ENCODE measurements around the gene LARP4B. TPM values are rescaled to one million over a fixed set of nuclear protein-coding genes. Genes with fewer than 3 reads are reported as not detected.

The LARP4B gene
- total RNA-seq, 2 experiments from 2014 or later, result 33.1 to 40.2 TPM

DNA sequence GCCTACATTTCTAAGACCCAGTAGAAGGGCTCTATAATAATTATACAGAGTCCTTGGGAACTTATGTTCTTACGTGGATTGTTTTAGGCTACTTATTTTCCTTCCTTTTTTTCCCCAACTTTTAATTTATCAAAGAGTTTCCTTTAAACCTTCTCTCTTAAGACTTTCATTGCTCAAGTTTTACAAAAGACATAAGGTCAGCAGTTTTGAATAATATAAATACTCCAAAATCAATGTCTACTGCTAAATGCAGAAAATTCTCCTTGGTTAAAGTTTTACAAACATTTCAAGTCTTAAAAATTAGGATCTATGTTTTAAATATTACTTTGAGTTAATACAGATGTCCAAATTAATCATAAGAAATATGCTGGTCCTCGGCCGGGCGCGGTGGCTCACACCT is 97.0 kb downstream of the LARP4B start:
- Histone ChIP-seq H3K9me3 (ENCODE audit: control insufficient read depth in 1 of 2, insufficient read depth in 1 of 2, low read length in 2 of 2) (no peaks in the 10 kb centered on the region), H3K27me3 (ENCODE audit: control insufficient read depth in 1 of 2, insufficient read depth in 2 of 2, low read length in 2 of 2) (no peaks in the 10 kb centered on the region), H3K4me1 (ENCODE audit: insufficient read depth, low read length) (no peaks in the 10 kb centered on the region), H3K4me3 (ENCODE audit: low read length) (no peak overlapping the region), H3K36me3 (ENCODE audit: insufficient read depth, low read length) (peaks cover 69% of the 10 kb centered on the region), H3K27ac (ENCODE audit: low read depth in 1 of 2, low read length in 2 of 2) (no peak overlapping the region)
- Mint-ChIP-seq H3K4me1 (ENCODE audit: low read depth) (peaks cover 39% of the 10 kb centered on the region), H3K36me3 (ENCODE audit: low read depth) (peaks cover 96% of the 10 kb centered on the region), H3K4me3 (no peak overlapping the region), H3K27me3 (no peaks in the 10 kb centered on the region), H3K27ac (no peak overlapping the region), H3K9me3 (no peaks in the 10 kb centered on the region)
- ChIA-PET POLR2A (no interaction called here), CTCF (no interaction called here)
- intact Hi-C loops (cut with DNase I, micrococcal nuclease), result no loop called here
- DNase-seq (no peak), ATAC-seq (ENCODE audit: poor library complexity) (no peak)
- TF ChIP-seq, protein P1, sequence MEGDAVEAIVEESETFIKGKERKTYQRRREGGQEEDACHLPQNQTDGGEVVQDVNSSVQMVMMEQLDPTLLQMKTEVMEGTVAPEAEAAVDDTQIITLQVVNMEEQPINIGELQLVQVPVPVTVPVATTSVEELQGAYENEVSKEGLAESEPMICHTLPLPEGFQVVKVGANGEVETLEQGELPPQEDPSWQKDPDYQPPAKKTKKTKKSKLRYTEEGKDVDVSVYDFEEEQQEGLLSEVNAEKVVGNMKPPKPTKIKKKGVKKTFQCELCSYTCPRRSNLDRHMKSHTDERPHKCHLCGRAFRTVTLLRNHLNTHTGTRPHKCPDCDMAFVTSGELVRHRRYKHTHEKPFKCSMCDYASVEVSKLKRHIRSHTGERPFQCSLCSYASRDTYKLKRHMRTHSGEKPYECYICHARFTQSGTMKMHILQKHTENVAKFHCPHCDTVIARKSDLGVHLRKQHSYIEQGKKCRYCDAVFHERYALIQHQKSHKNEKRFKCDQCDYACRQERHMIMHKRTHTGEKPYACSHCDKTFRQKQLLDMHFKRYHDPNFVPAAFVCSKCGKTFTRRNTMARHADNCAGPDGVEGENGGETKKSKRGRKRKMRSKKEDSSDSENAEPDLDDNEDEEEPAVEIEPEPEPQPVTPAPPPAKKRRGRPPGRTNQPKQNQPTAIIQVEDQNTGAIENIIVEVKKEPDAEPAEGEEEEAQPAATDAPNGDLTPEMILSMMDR (IDR thresholded peaks at IDR 0.05), result no peak

DNA sequence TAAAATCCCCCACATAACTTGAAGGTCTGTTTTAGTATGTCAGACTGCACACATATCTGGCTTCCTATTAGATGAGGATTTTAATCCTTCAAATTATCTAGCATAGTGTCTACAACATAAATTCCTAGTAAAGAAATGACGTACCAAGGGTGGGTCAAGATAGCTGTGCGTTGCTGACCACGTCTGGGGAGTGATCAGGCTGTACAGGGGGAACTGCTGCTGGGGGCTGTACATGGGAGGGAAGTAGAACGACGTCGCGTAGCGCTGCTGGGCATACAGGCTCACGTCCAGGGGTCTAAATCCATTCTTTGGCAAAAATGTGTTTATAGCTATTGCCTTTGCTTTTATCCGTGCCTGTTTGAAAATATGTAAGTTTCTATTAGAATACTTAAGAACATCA is 102.3 kb downstream of the LARP4B start:
- no peak overlapping the region for H3K27ac Mint-ChIP-seq
- no peaks in the 10 kb centered on the region for H3K9me3 Mint-ChIP-seq
- peaks cover 98% of the 10 kb centered on the region for H3K36me3 Mint-ChIP-seq (ENCODE audit: low read depth)
- DNase-seq, result no peak
- ChIA-PET POLR2A (no interaction called here), CTCF (no interaction called here)
- no peaks in the 10 kb centered on the region for H3K27me3 Mint-ChIP-seq
- H3K4me3 Mint-ChIP-seq, result no peak overlapping the region
- H3K4me1 Mint-ChIP-seq (ENCODE audit: low read depth), result peaks cover 8% of the 10 kb centered on the region
- Histone ChIP-seq H3K4me1 (ENCODE audit: insufficient read depth, low read length) (no peaks in the 10 kb centered on the region), H3K27ac (ENCODE audit: low read depth in 1 of 2, low read length in 2 of 2) (no peak overlapping the region), H3K36me3 (ENCODE audit: insufficient read depth, low read length) (peaks cover 79% of the 10 kb centered on the region), H3K27me3 (ENCODE audit: control insufficient read depth in 1 of 2, insufficient read depth in 2 of 2, low read length in 2 of 2) (no peaks in the 10 kb centered on the region), H3K4me3 (ENCODE audit: low read length) (no peak overlapping the region), H3K9me3 (ENCODE audit: control insufficient read depth in 1 of 2, insufficient read depth in 1 of 2, low read length in 2 of 2) (no peaks in the 10 kb centered on the region)
- no peak for ATAC-seq (ENCODE audit: poor library complexity)
- TF ChIP-seq, protein P1 (IDR thresholded peaks at IDR 0.05), result no peak
- intact Hi-C loops (cut with DNase I, micrococcal nuclease), result loop anchor here in 1 of 2 experiments (10.0 kb wide), 2 partner anchors 246 to 314 kb away; no protein-coding TSS in a partner anchor

GRCh38 chr10:828191-828590 is 103.3 kb downstream of the LARP4B start:
- Mint-ChIP-seq H3K27ac (no peak overlapping the region), H3K9me3 (no peaks in the 10 kb centered on the region), H3K27me3 (no peaks in the 10 kb centered on the region), H3K4me3 (no peak overlapping the region), H3K4me1 (ENCODE audit: low read depth) (peaks cover 14% of the 10 kb centered on the region), H3K36me3 (ENCODE audit: low read depth) (peaks cover 98% of the 10 kb centered on the region)
- intact Hi-C loops (cut with DNase I, micrococcal nuclease), result loop anchor here in 1 of 2 experiments (10.0 kb wide), 2 partner anchors 247 to 313 kb away; no protein-coding TSS in a partner anchor
- no peak for ATAC-seq (ENCODE audit: poor library complexity)
- CTCF ChIA-PET, result no interaction called here
- Histone ChIP-seq H3K27me3 (ENCODE audit: control insufficient read depth in 1 of 2, insufficient read depth in 2 of 2, low read length in 2 of 2) (no peaks in the 10 kb centered on the region), H3K4me1 (ENCODE audit: insufficient read depth, low read length) (peaks cover 6% of the 10 kb centered on the region), H3K27ac (ENCODE audit: low read depth in 1 of 2, low read length in 2 of 2) (no peak overlapping the region), H3K9me3 (ENCODE audit: control insufficient read depth in 1 of 2, insufficient read depth in 1 of 2, low read length in 2 of 2) (no peaks in the 10 kb centered on the region), H3K4me3 (ENCODE audit: low read length) (no peak overlapping the region), H3K36me3 (ENCODE audit: insufficient read depth, low read length) (peaks cover 83% of the 10 kb centered on the region)
- POLR2A ChIA-PET, result no interaction called here
- no peak for DNase-seq
- TF ChIP-seq, protein P1 (IDR thresholded peaks at IDR 0.05), result no peak

Data from CD4-positive, alpha-beta T cell (primary cell).